GM18907 (cell line): ENCODE results near the gene BCL7A.
"Not testable (repeated sequence)": the region's sequence is repeated elsewhere in the genome, so short reads cannot be mapped to it uniquely, and the experiment has no call there.

Experiments
- ATAC-seq: cut with Tn5 transposase; IDR thresholded peaks from one replicate; pipeline ENCODE4 v1.9.1; 2021; ENCODE audit warnings: mild to moderate bottlenecking, moderate library complexity; ENCODE audit not compliant: unreplicated experiment

Gene BCL7A

GRCh38 chr12:122021822-122022392 is at the start of gene BCL7A:
BCL7A (plus strand) TSS chr12:122021884; CDS start chr12:122022092, 208 bp downstream.
- ATAC-seq: no peak

DNA sequence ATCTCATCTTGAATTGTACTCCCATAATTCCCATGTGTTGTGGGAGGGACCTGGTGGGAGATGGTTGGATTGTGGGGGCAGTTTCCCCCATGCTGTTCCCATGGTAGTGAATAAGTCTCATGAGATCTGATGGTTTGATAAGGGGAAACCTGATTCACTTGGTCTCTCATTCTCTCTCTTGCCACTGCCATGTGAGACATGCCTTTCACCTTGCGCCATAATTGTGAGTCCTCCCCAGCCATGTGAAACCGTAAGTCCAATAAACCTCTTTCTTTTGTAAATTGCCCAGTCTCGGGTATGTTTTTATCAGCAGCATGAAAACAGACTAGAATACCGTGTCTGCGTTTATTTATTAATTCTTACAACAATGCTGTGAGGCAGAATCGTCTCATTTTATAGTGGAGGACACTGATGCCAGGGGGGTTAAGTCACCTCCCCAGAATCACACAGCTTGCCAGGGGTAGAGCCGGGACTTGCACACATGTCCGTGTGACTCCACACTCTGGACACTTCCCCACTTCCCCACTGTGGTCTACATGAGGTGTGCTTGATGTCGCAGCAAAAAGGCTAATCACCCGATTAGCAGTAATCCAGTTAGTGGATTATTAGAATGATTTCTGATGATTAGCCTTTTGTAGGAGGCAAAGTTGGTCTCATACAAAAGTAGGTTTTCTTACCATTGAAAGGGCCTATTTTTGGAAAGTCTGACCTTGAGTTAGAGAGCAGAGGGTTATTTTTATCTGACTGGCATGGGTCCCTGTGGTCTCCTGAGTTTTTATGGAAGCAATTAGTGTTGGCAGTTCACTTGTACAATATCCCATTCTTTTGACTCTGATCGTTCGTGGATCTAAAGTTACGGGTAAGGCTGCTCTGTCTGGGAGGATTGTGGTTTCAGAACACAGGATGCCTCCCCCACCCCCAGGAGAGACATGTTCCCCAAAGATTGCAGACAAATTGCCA is 47.4 kb upstream of the BCL7A start:
- no peak for ATAC-seq

DNA sequence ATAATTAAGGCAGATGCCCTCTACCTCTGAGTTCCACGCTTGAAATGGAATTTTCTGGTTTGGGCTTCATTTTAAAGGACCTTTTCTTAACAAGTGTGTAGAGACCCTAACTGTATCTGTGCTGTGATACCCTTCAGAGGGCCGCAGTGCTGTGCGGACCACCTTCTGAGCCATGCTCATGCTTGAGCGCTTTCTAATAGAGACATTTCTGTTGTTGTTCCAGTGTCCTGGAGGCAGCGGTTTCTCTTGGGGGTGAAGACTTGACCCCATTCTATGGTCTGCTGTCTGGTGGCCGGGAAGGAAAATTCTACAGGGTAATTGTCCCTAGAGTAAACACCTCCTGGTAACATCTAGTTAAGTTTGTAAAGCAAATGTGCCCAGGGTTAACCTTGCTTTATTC is 46.7 kb upstream of the BCL7A start:
- ATAC-seq: no peak

DNA sequence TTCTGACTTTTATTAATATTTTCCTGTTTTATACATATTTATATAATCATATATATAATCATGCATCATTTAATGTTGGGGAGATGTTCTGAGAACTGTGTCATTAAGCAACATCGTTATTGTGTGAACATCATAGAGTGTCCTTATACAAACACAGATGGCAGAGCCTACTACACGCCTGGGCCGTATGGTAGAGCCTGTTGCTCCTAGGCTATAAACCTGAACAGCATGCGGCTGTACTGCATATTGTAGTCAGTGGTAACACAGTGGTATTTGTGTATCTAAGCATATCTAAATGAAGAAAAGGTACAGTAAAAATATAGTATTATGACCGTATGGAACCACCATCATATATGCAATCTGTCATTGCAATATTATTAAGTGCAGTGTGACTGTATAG is 44.7 kb upstream of the BCL7A start:
- ATAC-seq: no peak

DNA sequence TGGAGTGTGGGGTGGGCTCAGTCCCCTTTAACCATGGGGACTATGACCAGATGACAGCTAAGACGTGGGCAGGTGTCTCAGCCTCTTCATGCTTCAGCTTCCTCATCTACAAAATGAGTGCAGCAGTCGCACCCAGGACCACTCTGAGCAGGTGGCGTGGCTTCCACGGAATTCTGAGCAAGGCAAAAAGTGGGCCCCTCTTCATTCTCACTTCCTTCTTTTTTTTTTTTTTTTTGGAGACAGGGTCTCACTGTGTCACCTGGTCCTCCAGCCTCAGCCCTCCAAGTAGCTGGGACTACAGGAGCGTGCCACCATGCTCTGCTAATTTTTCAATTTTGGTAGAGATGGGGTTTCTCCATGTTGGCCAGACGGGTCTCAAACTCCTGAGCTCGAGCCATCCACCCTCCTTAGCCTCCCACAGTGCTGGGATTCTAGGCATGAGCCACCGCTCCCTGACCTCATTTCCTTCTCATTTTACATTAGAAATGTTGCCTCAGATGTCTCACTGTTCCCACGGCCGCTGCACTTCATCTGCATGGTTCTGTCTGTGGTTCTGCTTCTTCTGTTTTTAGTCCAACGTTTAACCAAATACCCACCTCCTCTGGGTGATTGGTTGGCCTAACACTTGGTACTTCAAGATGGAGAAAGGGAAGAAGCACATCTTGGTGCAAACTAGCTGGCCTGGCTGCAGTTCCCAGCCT is 41.3 kb upstream of the BCL7A start:
- ATAC-seq: peak; percentile 60

GRCh38 chr12:121980892-121981272 is 40.8 kb upstream of the BCL7A start:
- ATAC-seq: no peak

- no peak for ATAC-seq
Measured at GRCh38 chr12:121981456-121981855, 40.2 kb upstream of the BCL7A start.

- no peak for ATAC-seq
Measured at GRCh38 chr12:121982950-121983349, 38.7 kb upstream of the BCL7A start.

DNA sequence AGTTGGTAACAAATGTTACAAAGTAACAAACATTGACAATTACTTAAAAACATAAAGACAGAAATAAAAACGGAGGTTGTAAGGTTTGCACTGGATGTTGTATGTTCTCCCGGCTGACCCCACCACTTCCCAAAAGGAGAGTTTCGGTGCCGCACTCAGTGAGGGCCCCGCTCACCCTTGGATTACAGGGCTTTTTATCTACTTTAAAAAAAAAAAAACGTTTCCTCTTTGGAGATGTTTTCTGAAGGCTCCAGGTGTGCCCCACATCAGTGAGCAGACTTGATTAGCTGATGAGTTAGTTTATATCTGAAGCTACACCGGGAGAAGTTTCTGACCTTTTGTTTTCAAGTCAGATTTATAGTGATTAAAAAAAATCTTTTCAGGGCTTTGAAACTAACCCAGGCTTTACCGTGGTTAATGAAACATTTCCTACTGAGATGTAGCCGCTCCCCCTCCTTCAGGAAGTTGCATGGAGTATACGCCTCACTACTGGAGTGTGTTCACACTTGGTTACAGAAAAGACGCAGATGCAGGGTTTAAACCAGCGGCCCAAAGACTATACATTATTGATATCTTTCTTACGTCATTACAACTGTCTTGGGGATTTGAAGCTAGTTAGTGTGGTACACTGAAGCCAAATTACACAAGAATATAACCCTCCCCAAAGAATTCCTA is 38.0 kb upstream of the BCL7A start:
- ATAC-seq: no peak

DNA sequence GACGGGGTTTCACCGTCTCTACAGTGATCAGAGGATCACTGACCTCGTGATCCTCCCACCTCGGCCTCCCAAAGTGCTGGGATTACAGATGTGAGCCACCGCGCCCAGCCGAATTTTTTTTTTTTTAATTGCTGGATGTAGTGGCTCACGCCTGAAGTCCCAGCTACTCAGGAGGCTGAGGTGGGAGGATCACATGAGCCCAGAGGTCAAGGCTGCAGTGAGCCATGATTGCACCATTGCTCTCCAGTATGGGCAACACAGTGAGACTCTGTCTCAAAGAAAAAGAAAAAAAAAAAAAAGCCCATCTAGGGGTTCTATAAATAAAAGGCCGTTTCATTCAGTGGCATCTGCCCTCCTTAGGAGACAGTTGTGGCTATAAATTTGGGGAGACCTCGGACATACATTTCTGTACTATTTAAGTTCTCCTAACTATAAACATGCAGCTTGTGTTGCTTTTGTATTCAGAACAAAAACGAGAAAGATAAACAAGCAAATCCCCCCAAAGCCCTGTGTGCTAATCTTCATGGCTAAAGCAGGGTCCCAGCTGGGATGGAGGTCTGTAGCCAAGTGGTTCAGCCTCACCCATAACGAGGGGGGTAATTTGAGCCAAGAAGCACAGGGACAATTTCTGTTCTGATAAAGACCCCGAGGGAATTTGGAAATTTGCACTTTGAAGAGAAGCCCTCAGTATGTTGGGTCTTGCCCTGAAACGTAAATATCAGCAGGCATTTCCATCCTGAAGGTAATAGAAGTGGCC is 35.0 kb upstream of the BCL7A start:
- no peak for ATAC-seq

DNA sequence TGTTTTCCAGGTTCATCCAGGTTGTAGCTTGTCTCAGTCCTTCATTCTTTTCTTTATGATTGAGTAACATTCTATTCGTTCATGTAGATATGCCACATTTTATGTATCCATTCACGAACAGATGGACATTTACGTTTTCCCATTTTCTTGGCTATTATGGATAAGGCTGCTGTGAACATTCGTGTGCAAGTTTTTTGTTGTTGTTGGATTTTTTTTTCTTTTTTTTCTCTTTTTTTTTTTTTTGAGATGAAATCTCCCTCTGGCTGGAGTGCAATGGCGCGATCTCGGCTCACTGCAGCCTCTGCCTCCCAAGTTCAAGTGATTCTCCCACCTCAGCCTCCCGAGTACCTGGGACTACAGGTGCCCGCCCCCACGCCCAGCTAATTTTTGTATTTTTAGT is 33.2 kb upstream of the BCL7A start:
- ATAC-seq: not testable (repeated sequence)

DNA sequence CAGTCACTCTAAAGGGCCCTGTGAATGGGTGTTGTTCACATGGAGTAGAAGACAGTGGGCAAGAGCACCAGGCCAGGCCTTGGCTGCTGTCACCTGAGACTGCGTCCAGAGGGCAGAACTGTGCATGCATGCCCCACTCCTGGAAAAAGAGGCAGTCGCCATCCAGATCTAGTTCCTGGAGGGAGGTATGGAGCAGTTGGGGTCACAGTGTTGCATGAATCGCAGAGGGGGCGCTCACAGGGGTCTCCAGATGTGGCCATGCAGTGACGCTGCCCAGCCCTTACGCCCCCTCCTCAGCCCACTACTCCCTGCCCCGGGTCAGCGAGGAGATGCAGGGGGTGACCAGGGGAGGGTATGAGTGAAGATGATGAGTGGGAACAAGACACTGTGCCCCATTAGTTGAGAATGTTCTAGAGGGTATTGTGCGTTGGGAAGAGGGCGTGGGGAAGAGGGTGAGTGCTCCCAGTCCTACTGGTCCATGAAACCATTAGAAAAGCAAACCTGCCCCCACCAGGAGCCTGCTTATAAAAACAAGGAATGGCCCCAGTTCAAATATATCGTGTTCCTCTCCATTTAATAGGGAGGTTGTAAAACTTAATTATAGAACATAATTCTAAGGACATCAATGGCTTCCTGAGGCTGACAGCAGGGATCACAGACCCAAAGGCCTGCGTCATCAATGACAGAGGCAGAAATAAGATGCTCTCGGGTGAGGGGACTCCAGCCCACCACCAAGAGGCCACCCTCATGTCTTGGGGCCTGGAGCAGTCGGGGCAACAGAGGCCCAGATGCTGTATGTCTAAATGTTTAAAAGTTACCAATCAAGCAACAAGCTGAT is 32.2 kb upstream of the BCL7A start:
- ATAC-seq: no peak

DNA sequence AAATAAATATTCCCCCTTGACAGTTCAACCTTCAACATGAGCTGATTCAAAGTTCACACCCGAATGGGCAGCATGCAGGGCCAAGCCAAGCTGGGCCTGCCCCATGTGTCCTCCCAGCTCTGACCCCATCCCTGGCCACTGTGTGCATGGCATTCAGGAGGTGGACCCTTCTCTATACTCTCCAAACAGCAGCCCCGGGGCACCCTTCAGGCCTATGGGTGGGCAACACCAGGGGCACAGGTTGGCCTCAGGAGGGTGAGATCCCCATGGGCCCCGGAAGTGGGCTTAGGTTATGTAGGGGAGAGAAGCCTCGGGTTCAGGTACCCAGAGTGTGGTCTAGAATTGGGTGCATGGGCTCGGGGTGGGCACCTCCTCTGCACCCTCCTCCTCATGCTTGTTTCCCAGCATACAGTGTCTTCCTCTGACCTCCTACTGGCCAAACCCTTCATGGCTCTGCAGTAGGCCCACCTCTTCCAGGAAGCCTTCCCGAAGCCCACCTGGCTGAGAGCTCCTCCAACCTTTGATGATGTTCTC is 31.5 kb upstream of the BCL7A start:
- no peak for ATAC-seq

GRCh38 chr12:121990692-121991603 is 30.7 kb upstream of the BCL7A start:
- peak; percentile 78 for ATAC-seq

GRCh38 chr12:121992059-121992879 is 29.4 kb upstream of the BCL7A start:
- peak; percentile 80 for ATAC-seq

DNA sequence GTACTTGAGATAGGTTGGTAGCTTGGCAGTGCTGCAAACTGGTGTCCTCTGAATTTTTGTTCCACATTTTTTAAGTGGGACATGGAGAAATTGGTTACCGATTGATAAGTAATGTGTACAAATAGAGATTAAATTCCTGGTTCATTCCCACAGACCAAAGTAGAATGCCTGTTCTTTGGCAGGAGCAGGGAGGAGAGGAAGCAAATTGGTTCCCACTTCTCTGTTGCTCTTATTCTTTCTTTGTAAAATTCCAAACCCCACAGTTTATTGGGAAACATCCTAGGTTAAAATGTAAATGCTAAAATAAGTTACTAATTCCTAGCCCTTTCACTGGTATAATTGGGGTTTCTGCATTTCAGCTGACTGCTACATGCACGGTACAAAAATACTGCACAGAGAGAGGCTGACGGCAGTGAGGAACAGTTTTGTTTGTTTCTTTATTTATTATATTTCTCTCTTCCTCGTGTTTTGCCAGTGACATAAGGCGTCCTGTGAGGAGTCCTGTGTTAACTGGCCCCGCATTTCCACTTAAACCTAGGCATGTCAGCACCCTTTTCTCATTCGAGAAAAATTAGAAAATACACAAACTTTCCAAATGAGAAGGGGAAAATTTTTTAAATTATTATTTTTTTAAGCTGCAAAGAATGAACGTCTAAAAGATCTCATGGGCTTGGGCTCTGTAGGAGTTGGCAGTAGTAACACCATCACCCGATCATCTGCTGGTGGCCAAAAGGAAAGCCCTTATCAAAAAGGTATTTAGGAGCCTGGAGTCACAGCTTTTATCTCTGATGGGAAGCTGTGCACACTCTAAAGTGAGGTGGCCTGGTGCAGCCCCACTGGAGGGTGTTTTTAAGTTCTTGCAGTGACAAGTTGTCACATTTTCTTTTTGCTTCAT is 25.4 kb upstream of the BCL7A start:
- ATAC-seq: no peak
